NCI-H1092 (cell line): ENCODE data around the gene SYT1.
A peak's percentile ranks its signal among the peaks of the same experiment; 100 is the strongest.
"Not testable (repeated sequence)": the region's sequence is repeated elsewhere in the genome, so short reads cannot be mapped to it uniquely, and the experiment has no call there.

ENCODE experiments used
- DNase-seq: peaks from one replicate; lab custom pipeline; 2025; lab: John Stamatoyannopoulos, UW

The SYT1 gene

GRCh38 chr12:78864403-78864869, at the start of gene SYT1:
Gene SYT1 (plus strand): TSS chr12:78864774.
- peak; percentile 87 for DNase-seq

GRCh38 chr12:78818487-78818886, 46.1 kb upstream of the SYT1 start:
- DNase-seq: no peak

- no peak for DNase-seq
These were observed 43.6 kb upstream of the SYT1 start for GRCh38 chr12:78820946-78821345.

GRCh38 chr12:78824918-78825317, 39.7 kb upstream of the SYT1 start:
- no peak for DNase-seq

- no peak for DNase-seq
These were observed 34.9 kb upstream of the SYT1 start for GRCh38 chr12:78829690-78830089.

GRCh38 chr12:78835493-78835892, 29.1 kb upstream of the SYT1 start:
- DNase-seq: no peak

- not testable (repeated sequence) for DNase-seq
These were observed 24.0 kb upstream of the SYT1 start for GRCh38 chr12:78840518-78841019.

GRCh38 chr12:78853231-78853630, 11.3 kb upstream of the SYT1 start:
- DNase-seq: no peak

- DNase-seq: peak; percentile 58
These were observed 832 bp upstream of the SYT1 start for GRCh38 chr12:78863482-78864402.

- DNase-seq: peak; percentile 23
These were observed 393 bp downstream of the SYT1 start for GRCh38 chr12:78864870-78865463.

- no peak for DNase-seq
These were observed 942 bp downstream of the SYT1 start for GRCh38 chr12:78865516-78865915.

GRCh38 chr12:78866518-78866917, 1.9 kb downstream of the SYT1 start:
- DNase-seq: no peak

GRCh38 chr12:78870539-78870938, 6.0 kb downstream of the SYT1 start:
- no peak for DNase-seq

- no peak for DNase-seq
These were observed 7.0 kb downstream of the SYT1 start for GRCh38 chr12:78871566-78871965.

- DNase-seq: no peak
These were observed 13.9 kb downstream of the SYT1 start for GRCh38 chr12:78878459-78878858.

GRCh38 chr12:78878866-78879265, 14.3 kb downstream of the SYT1 start:
- no peak for DNase-seq

- no peak for DNase-seq
These were observed 15.5 kb downstream of the SYT1 start for GRCh38 chr12:78880078-78880477.

- no peak for DNase-seq
These were observed 17.1 kb downstream of the SYT1 start for GRCh38 chr12:78881685-78882084.

- no peak for DNase-seq
These were observed 20.9 kb downstream of the SYT1 start for GRCh38 chr12:78885466-78885865.

- no peak for DNase-seq
These were observed 22.3 kb downstream of the SYT1 start for GRCh38 chr12:78886719-78887407.

GRCh38 chr12:78887444-78887843, 22.9 kb downstream of the SYT1 start:
- no peak for DNase-seq

- no peak for DNase-seq
These were observed 24.0 kb downstream of the SYT1 start for GRCh38 chr12:78888568-78888967.
